GM21786 (cell line): ENCODE results near the gene MEIS1.
A peak's percentile ranks its signal among the peaks of the same experiment; 100 is the strongest.
"Not testable (repeated sequence)": the region's sequence is repeated elsewhere in the genome, so short reads cannot be mapped to it uniquely, and the experiment has no call there.

ENCODE experiments used
- ATAC-seq: cut with Tn5 transposase; IDR thresholded peaks from one replicate; pipeline ENCODE4 v1.9.1; 2021; ENCODE audit not compliant: unreplicated experiment

Gene MEIS1

DNA sequence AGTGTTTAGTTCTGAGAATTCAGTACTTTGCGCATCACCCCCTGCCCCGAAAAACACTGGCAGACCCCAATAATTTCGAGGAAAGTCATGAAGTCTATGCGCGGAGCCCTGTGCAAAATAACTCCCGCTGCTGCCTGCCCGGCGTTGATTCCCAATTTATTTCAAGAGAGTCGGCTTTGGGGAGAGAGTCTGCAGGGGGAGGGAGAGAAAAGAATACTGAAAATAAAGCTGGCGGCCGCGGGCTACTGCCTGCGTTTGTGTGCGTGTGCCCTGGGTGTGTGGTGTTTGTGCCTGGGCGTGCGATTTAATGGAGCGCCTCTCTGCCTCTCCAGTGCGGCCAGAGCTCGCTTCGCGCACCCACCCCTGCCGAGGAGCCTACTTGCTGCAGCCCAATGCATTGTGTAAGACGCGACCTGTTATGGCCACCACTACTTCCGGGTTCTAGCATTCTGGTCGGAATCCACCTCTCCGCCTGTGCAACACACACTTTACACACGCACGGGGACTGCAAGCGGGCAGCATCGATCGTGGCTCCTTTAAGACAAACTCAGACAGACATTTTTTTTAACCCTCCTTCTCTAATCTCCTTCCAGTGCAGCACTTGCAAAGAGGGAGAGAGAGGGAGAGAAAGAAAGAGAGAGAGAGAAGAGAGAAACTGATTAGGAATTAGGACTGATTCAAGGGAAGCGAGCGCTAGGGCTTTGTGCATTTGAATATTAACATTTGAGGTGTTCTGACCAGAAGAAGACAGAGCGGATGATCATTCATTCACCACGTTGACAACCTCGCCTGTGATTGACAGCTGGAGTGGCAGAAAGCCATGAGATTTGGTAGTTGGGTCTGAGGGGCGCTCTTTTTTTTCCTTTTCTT lies at the start of gene MEIS1:
Gene MEIS1, plus strand, starts transcription at position 447 of the 870 bp plus-strand sequence. CDS start 732 bp downstream, outside the sequence.
- ATAC-seq: peak; percentile 65

DNA sequence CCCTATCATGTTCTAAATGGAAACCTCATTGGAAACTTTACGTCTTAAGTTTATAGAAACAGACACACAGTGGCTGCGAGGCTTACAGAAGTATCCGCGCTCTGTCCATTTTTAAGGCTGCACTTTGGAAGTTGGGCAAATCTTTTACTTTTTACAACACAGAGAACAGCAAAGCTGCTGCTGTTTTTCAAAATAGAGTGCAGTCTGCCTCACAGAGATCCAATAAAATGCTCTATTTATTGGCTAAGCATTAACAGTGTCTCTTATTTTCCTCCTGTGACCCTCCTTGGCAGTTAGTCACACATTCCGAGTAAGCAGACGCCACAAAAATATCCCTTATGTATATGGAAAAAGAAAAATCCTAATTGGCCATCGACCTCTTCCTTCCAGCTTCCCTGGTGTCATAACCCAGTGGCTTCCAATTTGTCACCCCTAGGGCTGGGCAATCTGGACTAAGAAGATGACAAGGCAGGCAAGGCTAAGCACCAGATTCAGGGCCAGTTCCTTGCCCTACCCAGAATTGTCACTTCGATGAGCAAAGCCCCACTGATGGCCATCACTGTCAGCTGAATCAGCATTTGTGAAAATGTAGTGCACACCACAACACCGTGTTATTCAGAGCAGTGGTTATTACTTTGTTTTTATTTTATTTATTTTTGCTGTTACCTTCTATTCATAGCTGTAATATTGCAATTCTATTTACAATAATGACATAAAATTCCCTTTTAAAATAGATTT lies 47.7 kb upstream of the MEIS1 start:
- no peak for ATAC-seq

DNA sequence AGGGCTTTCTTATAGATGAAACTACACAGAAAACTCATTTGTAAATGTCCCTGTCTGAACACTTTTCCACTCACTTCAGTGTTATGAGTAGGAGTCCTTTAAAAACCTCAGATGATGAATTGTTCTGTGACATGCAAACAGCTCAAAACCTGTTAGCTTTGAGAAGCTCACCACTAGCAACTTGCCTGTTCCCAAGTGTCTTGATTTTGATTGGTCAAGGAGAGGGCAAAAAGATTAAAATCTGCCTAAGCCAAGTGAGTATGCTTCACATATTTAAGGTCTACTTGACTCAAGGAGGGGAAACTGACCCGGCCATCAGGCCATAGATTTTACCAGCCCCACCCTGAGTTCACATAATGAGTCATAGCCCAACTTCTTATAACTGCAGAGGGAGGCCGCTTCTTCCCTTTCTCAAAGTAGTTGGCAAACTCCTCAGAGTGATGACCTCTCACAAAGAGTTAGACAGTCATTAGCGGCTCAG lies 45.2 kb upstream of the MEIS1 start:
- ATAC-seq: no peak

DNA sequence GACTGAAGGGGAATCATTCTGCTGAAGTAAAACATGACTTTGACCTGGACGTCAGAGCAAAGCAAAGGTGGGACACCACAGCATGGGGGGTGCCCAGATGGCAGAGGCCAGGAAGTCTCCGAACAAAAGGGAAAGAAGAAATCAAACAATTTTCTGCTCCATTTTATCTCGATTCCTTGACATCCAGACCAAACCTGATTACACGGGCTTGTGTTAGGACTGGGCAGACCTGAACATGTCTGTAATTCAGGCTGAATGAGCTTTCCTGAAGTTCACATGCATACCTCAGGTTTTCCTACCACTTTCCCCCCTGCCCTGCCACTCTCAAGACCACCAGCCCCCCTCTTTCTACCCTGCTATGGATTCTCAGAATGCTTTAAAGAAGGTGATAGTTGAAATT lies 44.8 kb upstream of the MEIS1 start:
- no peak for ATAC-seq

DNA sequence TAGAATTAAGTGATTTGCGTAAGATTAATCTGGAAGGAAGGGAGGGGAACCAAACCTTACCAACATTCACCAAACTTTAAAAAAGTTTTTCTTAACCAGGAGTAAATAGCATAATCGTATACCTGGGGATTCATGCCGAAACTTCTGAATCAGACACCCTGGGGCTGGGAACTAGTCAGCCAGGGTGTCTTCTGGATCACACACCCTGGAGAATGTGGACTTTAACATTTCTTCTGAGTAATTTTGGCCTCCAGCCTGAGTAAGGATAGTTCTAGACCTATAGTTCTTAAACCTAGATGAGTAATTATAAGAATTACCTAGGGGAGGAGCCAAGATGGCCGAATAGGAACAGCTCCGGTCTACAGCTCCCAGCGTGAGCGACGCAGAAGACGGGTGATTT lies 44.1 kb upstream of the MEIS1 start:
- ATAC-seq: no peak

DNA sequence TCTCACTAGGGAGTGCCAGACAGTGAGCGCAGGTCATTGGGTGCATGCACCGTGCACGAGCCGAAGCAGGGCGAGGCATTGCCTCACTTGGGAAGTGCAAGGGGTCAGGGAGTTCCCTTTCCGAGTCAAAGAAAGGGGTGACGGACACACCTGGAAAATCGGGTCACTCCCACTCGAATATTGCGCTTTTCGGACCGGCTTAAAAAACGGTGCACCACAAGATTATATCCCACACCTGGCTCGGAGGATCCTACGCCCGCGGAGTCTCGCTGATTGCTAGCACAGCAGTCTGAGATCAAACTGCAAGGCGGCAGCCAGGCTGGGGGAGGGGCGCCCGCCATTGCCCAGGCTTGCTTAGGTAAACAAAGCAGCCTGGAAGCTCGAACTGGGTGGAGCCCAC lies 43.7 kb upstream of the MEIS1 start:
- ATAC-seq: not testable (repeated sequence)

DNA sequence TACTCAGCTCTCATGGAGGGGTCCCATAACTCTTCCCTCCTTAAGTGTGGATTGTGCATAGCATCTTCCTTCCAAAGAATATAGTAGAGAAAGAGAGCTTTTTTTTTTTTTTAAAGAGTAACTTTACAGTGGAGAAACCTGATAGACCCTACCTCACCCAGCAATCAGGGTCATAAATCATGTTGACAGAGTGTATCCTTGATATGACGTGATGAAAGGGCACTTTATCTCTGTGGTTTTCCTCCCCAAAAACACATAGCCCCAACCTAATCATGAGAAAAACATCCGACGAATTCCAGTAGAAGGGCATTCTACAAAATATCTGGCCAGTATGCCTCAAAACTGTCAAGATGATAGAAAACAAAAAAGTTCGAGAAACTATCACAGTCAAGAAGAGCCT lies 29.5 kb upstream of the MEIS1 start:
- ATAC-seq: no peak

DNA sequence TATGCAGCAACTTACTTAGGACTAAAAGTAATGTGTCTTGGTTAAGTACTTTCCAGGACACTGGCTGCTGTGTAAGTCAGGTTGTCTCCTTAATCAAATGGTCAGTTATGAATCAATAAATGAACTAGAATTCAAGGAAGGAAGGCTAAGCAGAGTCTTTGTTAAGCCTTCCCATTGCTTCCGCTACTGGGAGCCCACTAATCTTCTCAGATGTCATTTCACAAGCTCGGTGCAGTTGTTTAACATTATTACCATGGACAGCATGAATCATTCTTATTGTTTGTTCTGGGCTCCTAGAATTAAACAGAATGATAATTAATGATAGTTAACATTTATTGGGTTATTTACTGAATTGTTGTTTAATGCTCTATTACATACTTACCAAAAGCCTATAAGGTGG lies 26.0 kb upstream of the MEIS1 start:
- no peak for ATAC-seq

DNA sequence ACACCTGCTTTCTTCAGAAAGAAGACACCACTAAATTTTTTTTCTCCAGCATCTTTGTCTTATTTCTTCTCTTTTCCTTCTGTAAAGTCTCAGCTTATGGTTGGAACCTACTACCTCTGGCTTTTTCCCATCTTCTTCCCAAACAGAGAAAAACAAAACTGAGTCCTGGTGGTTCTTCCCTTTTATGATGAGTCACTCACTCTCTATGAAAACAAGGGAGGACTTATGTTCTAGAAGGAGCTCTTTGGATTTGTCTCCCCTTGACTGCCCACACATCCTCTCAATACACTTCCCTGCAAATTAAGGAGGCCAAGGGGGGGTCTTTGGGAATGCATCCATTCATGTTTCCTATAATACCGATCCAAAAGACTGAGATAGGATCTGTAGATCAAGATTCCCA lies 22.1 kb upstream of the MEIS1 start:
- no peak for ATAC-seq

DNA sequence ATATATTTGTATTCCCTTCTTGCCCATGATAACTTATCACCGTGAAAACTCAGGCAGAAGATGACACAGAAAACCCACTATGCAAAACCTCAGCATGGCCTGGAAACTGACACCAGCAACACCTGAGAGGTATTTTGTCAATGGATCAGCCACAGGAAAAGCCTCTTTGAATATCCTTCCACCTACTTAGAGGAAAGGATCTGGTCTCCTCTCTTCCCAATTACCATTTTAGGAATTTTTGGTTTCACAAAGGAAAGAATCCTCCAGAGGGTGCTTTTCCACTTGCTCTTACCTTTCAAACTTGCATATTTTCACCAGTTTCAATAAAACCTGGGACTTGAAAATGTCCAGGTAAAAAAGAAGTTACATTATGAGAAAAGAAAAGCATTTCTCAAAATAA lies 20.0 kb upstream of the MEIS1 start:
- no peak for ATAC-seq

DNA sequence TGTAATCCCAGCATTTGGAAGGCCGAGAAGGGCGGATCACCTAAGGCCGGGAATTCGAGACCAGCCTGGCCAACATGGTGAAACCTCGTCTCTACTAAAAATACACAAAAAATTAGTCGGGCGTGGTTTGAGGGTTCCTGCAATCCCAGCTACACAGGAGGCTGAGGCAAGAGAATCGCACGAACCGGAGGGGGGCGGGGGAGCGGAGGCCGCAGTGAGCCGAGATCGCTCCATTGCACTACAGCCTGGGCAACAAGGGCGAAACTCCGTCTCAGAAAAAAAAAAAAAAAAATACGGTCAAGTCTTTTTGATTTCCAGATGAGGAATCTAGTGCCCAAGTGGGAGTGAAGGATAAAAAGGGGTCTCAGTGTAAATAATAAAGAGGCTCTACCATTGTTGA lies 16.5 kb upstream of the MEIS1 start:
- no peak for ATAC-seq

DNA sequence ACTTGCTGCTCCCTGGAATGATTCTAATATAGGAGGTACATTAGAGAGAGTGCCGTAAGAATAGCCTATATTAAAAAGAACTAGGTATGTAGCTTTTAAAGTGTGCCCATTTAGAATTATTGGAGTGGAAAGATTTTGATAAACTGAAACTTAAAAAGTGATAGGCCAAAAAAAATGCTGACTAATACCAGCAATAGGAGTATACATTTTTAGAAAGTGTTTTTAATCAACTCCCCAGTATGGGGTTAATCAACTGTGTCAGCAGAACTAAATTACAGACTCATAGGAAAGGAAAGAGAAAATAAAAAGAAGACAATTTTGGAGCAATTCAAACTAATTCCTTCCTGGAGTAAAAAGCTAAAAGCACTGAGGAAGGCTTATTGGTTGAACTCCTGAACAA lies 13.3 kb upstream of the MEIS1 start:
- no peak for ATAC-seq

DNA sequence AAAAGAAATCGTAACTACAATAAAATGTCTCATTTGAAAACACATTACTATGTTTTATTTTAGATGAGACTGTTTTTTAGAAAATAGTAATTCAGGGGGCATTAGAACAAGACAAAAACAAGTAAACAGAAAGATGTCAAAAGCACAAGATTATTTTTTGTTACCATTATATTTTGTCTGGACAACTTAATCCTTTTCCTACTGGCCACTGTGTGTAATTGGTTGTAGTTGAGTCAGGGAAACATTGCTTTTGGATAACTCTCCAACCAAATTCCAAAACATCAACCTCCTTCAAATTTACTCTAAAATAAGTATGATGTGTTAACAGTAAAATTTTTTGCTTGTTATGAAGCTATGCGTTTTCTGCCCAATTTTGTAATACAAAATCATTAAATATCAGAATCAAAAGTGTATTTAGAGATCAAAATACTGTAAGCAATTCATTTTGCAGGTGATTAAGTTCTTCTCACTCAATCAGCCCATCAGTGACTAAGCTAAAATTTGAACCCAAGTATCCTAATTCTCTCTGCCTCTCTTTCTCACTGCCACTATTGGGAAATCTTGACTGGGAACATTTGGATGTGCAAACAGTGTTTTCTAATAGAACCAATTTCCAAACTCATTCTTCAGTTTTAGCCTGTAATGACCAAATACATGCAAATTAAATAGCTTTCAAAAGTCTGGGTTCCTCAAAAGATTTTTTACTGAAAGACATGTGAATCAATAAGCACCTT lies 11.4 kb upstream of the MEIS1 start:
- ATAC-seq: no peak

DNA sequence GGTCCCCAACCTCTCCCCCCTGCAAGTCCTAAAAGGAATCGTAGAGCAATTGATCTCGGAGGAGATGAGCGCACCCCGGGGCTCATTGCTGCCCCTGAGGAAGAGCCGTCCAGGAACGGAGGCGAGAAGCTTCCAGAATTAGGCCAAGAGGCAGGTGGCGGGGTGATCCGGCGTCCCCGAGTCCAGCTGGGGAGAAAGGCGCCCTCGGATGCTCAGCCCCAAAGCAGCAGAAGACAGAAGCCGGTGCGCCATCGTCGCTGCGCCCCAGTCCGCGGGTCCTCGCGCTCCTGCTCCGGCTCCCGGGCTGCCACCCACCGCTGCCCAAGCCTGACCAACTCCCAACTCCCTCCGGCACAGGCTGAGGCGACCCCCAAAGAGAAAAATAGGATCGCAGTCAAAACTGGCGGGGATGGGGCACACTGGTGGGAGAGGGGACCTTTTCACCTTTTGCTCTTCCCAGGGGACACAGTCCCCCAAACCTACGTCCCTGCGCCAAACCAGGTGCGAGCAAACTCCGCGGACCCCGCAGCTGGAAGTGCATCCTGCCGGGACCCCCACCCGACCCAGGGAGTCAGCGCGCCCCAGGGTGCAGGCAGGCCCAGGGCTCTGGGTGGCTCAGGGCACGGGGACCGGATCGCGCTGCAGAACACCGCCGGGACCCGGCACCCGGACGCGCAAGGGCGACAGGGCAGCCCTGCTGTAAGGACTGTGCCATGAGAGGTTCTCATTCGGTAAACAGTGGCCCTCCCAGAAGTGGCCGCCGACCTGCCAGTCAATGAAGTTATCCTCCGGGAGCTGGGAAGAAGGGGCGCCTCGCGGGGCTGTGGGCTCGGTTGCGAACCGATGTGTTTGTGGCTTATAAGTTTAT lies 8.4 kb upstream of the MEIS1 start:
- no peak for ATAC-seq

DNA sequence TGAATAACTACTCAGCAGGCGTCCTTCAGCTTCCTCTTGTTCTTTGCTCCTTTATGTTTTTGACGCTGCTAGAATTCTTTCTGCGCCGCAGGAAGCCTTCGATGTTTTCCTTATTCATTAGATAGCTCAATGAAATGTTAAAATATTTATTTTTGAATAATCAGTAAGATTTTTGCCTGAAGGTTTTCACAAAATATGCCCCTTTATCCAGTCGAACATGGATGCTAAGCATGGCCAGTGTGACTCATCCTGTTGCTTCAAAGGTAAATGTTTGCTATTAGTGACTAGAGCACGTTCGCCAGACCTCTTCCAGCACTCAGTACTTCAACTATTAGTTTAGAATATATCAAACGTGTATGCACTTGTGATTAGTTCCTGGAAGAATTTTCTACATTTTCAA lies 7.6 kb upstream of the MEIS1 start:
- no peak for ATAC-seq

DNA sequence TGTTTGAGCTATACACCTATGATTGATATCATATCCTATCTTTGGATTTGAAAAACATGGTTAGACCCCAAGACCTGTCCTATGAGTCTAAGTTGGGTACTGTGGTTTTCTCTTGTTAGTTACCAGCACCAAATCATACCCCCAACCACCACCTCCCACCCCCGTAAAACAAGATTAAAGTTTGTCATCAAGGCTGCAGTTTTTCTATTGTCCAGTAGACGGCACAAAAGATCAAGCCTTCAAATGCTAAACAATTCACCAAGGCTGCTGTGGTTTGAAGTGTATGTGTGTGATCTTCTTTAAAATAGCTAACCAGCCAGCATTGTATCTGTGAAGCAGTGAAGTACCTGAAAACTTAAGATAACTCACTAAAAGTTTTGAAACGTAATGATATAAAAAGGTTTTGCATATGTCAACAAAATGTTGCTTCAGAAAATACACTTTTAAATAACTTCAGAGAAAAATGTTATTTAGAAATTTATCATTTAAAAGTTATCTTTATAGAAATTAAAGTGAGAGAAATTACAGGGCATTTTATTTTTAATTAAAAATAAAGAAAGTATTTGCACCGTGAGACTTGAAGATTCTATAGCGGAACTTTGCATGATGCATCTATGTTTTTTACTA lies 5.8 kb upstream of the MEIS1 start:
- ATAC-seq: no peak

DNA sequence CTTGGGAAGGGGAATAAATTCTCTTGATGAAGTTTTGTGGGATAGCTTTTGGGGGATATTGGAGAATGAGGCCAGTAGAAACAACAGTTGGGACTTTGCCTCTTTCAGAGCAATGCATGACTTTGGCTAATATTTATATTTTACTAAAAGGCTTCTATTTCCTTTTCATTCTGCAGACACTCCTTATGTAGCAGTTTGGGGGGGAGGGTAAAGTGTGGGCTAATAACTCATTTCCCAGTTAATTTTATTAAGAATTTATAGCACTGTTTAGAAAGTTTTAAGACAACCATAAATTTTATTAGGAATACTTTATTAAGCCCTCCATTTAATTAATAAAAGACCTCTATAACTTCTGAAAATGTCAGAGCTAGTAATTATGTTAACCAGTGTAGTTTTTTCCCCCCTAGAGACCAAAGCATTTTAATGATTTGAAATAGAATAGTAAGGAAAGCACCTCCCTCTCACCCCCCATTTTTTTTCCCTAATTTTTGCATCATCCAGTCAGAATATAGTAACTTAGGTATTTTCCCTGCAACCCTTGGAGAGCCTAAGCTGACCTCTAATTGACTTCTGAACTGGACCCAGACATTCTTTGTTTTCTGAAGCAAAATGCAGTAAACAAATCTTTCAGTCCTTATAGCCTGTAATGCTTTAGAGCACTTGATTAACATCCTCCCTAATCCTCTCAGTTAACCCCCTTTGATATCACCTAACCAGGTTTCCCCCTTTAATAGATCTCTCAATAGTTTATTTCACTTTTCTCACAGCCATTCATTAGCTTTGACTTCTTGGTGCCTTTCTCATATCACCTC lies 5.0 kb upstream of the MEIS1 start:
- ATAC-seq: no peak

DNA sequence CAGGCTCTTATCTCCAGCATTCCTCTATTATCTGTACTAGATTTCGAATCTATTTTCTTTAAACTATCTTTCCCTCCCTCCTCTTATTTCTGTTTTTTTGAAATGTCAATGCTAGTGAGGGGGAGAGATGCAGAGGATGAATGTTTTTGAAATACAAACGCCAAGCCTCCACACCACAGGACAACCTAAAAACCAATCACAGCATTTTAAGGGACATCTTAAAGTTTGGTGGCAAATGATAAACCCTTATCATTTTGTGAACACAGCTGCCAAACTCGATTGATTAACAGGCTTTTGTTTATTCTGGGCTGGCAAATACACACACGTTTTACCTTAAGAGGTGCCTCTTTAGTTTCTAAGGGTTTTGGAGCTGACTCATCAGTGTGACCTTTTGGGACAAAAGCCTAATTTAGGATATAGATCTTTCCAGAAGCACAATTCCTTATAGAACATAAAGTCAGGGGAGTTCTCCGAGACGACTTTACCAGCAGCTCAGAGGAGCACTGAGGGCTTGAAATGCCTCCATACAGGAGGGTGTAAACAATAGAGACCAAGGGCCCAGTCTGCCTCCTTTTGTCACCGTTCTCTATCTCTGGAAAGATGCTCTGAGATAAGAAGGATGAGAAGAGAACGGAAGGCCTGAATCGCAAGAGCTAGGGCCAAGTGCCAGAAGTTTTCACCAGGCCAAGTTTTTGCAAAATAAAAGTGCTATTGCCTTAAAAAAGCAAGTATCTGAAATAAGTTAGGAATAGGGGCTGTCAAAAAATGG lies 4.2 kb upstream of the MEIS1 start:
- no peak for ATAC-seq

DNA sequence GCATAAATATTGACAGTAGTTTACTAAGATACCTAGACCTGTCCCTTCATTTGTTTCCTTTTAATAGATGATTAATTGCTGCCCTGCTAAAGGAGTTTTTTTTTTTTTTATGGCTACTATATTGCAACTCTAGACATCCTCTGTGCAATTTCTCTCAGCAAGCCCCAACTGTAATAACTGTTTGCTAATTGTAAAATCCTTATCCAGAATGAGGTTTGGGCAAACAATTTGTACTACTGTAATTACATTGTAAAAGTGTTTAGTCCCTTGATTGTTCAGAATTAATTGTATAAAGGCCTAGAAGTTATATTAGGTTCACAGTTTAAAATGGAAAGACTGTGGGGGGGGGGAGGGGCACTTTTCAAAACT lies 3.7 kb upstream of the MEIS1 start:
- no peak for ATAC-seq
